ENCODE results near the gene EML4. TPM values are rescaled to one million over a fixed set of nuclear protein-coding genes. Genes with fewer than 3 reads are reported as not detected.

The EML4 gene
- total RNA-seq, 4 donors from 2014 or later, result 11.6 to 29.8 (median 22.4) TPM

GRCh38 chr2:42252464-42252863, 83.3 kb downstream of the EML4 start:
- TF ChIP-seq POLR2A (IDR thresholded peaks at IDR 0.05) (no peak), CTCF (IDR thresholded peaks at IDR 0.05) (no peak)
- H3K27me3 ChIP-seq, result no peaks in the 10 kb centered on the region
- peaks cover 0 to 3% (median 0%) of the 10 kb centered on the region in 3 donors for H3K36me3 ChIP-seq
- H3K9me3 ChIP-seq, result no peaks in the 10 kb centered on the region
- H3K4me1 ChIP-seq, result peaks cover 4 to 17% (median 6%) of the 10 kb centered on the region in 3 donors
- intact Hi-C loops (cut with DNase I), result no loop called here
- no peak overlapping the region for H3K4me3 ChIP-seq
- WGBS, 2 donors, result 87 to 89% methylated on average over 3 of the region's 3 CpGs
- H3K27ac ChIP-seq, result no peak overlapping the region
- DNase-seq, result no peak

GRCh38 chr2:42254186-42254895, 85.2 kb downstream of the EML4 start:
- H3K27ac ChIP-seq, result no peak overlapping the region
- TF ChIP-seq POLR2A (IDR thresholded peaks at IDR 0.05) (no peak), CTCF (IDR thresholded peaks at IDR 0.05) (no peak)
- no peaks in the 10 kb centered on the region for H3K27me3 ChIP-seq
- no peaks in the 10 kb centered on the region for H3K9me3 ChIP-seq
- no peak for DNase-seq
- 86 to 92% methylated on average over 8 of the region's 8 CpGs for WGBS, 2 donors
- H3K36me3 ChIP-seq, result peaks cover 0 to 22% (median 0%) of the 10 kb centered on the region in 3 donors
- peaks cover 4 to 14% (median 6%) of the 10 kb centered on the region in 3 donors for H3K4me1 ChIP-seq
- H3K4me3 ChIP-seq, result no peak overlapping the region
- intact Hi-C loops (cut with DNase I), result no loop called here

- no peaks in the 10 kb centered on the region for H3K9me3 ChIP-seq
- H3K27me3 ChIP-seq, result no peaks in the 10 kb centered on the region
- H3K4me3 ChIP-seq, result no peak overlapping the region
- WGBS, 2 donors, result 63 to 65% methylated on average over 2 of the region's 2 CpGs
- no peak overlapping the region for H3K27ac ChIP-seq
- H3K4me1 ChIP-seq, result no peaks in the 10 kb centered on the region
- peaks cover 0 to 23% (median 0%) of the 10 kb centered on the region in 3 donors for H3K36me3 ChIP-seq
- TF ChIP-seq POLR2A (IDR thresholded peaks at IDR 0.05) (no peak), CTCF (IDR thresholded peaks at IDR 0.05) (no peak)
- intact Hi-C loops (cut with DNase I), result no loop called here
- no peak for DNase-seq
Measured at GRCh38 chr2:42256505-42256904, 87.4 kb downstream of the EML4 start.

GRCh38 chr2:42261518-42262195, 92.5 kb downstream of the EML4 start:
- Histone ChIP-seq H3K9me3 (no peaks in the 10 kb centered on the region), H3K27ac (no peak overlapping the region), H3K36me3 (peaks cover 0 to 46% (median 0%) of the 10 kb centered on the region in 3 donors), H3K4me3 (no peak overlapping the region), H3K4me1 (no peaks in the 10 kb centered on the region), H3K27me3 (no peaks in the 10 kb centered on the region)
- TF ChIP-seq POLR2A (IDR thresholded peaks at IDR 0.05), result no peak
- no peak for TF ChIP-seq CTCF (IDR thresholded peaks at IDR 0.05)
- intact Hi-C loops (cut with DNase I), result no loop called here
- DNase-seq, result no peak
- WGBS, 2 donors, result 91 to 94% methylated on average over 3 of the region's 3 CpGs

GRCh38 chr2:42266236-42266635, 97.1 kb downstream of the EML4 start:
- Histone ChIP-seq H3K36me3 (peaks cover 0 to 29% (median 0%) of the 10 kb centered on the region in 3 donors), H3K9me3 (no peaks in the 10 kb centered on the region), H3K27me3 (no peaks in the 10 kb centered on the region), H3K27ac (no peak overlapping the region), H3K4me3 (no peak overlapping the region), H3K4me1 (peaks cover 0 to 5% (median 0%) of the 10 kb centered on the region in 3 donors)
- intact Hi-C loops (cut with DNase I), result no loop called here
- 96 to 97% methylated on average over 4 of the region's 4 CpGs for WGBS, 2 donors
- no peak for DNase-seq
- no peak for TF ChIP-seq CTCF (IDR thresholded peaks at IDR 0.05)
- no peak for TF ChIP-seq POLR2A (IDR thresholded peaks at IDR 0.05)
